ENCODE data around the gene BAIAP2L2. TPM values are rescaled to one million over a fixed set of nuclear protein-coding genes. Genes with fewer than 3 reads are reported as not detected.
"Not testable (repeated sequence)": the region's sequence is repeated elsewhere in the genome, so short reads cannot be mapped to it uniquely, and the experiment has no call there.

The BAIAP2L2 gene
- total RNA-seq, 2 donors from 2014 or later, result 59.1 to 76.6 TPM

DNA sequence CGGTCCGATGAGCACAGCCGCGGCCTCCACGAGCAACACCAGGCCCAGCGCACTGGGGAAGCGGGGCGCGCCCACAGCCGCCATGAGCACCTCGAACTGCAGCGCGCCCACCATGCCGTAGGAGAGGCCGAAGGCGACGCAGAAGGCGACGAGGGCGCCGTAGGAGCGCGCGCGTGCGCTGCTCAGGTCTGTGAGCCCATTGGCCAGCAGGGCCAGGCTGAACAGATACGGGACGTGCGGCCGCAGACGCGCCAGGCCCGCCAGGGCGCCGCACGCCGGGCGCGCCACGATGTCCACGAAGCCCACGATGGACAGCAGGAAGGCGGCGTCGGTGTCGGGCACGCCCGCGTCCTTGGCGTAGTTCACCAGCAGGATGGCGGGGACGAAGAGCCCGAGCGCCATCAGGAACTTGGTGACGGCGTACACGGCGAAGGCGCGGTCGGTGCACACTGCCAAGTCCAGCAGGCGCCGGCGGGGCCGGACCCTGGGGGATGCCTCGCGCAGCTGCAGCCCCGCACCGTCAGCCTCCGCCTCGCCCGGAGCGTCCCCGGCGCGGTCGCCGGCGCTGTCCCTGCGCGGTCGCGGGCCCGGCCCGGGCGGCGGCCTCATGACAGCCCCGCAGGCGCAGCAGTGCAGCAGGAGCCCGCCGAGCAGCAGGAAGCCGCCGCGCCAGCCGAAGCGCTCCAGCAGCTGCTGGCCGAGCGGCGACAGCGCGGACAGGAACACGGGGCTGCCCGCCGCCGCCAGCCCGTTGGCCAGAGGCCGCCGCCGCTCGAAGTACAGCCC lies 29.4 kb downstream of the BAIAP2L2 start:
- Histone ChIP-seq H3K4me1 (peaks cover 6% of the 10 kb centered on the region), H3K9ac (ENCODE audit: low read depth in 2 of 2, low read length in 2 of 2) (peak overlapping the region in 1 of 2 donors; percentile 56), H3K27me3 (peaks cover 21% of the 10 kb centered on the region), H3K36me3 (no peaks in the 10 kb centered on the region), H3K9me3 (no peaks in the 10 kb centered on the region), H3K27ac (no peak overlapping the region), H3K4me3 (peak overlapping the region; percentile 26)
- peak; percentile 41 for DNase-seq
- intact Hi-C loops (cut with DNase I), result no loop called here
- TF ChIP-seq, protein P1, sequence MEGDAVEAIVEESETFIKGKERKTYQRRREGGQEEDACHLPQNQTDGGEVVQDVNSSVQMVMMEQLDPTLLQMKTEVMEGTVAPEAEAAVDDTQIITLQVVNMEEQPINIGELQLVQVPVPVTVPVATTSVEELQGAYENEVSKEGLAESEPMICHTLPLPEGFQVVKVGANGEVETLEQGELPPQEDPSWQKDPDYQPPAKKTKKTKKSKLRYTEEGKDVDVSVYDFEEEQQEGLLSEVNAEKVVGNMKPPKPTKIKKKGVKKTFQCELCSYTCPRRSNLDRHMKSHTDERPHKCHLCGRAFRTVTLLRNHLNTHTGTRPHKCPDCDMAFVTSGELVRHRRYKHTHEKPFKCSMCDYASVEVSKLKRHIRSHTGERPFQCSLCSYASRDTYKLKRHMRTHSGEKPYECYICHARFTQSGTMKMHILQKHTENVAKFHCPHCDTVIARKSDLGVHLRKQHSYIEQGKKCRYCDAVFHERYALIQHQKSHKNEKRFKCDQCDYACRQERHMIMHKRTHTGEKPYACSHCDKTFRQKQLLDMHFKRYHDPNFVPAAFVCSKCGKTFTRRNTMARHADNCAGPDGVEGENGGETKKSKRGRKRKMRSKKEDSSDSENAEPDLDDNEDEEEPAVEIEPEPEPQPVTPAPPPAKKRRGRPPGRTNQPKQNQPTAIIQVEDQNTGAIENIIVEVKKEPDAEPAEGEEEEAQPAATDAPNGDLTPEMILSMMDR (IDR thresholded peaks at IDR 0.05), result no peak

DNA sequence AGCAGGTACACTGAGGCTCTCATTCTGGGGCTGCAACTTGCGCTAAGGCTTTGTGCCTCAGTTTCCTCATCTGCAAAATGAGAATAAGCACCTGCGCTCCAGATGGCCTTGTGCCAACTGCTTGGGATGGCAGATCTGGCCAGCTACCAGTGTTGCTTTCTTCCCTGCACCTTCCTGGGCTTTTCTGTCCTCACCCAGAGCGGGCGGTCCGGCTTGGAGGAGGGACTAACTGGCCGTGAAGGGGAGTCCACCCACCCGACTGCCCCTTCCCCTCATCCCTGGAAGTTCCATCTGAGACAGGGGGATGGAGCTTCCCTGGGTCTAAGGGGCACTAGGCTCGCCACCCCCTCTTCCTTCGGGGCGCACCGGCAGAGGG lies 30.0 kb downstream of the BAIAP2L2 start:
- H3K9ac ChIP-seq (ENCODE audit: low read depth in 2 of 2, low read length in 2 of 2), result no peak overlapping the region
- no peaks in the 10 kb centered on the region for H3K36me3 ChIP-seq
- H3K9me3 ChIP-seq, result no peaks in the 10 kb centered on the region
- H3K27me3 ChIP-seq, result peaks cover 21% of the 10 kb centered on the region
- H3K4me1 ChIP-seq, result peaks cover 6% of the 10 kb centered on the region
- no peak overlapping the region for H3K4me3 ChIP-seq
- no peak for DNase-seq
- TF ChIP-seq, protein P1 (IDR thresholded peaks at IDR 0.05), result no peak
- H3K27ac ChIP-seq, result no peak overlapping the region
- intact Hi-C loops (cut with DNase I), result no loop called here

DNA sequence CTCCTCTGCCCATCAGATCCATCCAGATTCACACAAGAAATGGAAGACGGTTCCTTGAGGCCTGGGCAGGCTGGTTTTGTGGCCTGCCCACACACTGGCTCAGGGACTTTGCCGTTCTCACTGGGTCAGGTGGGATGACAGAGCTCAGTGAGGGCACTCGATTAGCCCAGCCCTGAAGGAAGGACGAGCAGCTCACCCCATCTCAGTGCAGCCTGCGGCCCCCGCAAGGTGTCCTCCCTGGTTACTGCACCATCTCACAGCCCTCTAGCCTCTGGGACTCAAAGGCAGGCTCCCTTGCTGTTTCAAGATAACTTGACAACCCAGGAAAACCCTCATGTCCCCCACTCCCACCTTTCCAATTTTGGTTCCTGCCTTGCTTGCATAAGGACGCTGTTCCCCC lies 30.7 kb downstream of the BAIAP2L2 start:
- TF ChIP-seq, protein P1 (IDR thresholded peaks at IDR 0.05), result no peak

DNA sequence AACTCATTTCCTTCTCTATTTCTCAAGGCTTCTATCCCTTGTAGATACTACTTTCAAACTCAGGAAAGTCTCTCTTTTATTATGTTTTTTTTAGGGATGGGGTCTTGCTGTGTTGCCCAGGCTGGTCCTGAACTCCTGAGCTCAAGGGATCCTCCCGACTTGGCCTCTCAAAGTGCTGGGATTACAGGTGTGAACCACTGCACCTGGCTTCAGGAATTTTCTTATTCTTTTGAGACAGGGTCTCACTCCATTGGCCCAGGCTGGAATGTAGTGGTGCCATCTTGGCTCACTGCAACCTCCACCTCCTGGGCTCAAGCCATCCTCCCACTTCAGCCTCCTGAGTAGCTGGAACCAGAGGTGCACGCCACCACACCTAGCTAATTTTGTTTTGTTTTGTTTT lies 31.3 kb downstream of the BAIAP2L2 start:
- H3K36me3 ChIP-seq; H3K9ac ChIP-seq (ENCODE audit: low read depth in 2 of 2, low read length in 2 of 2); DNase-seq; intact Hi-C loops (cut with DNase I); H3K9me3 ChIP-seq; H3K27ac ChIP-seq; H3K4me1 ChIP-seq; H3K4me3 ChIP-seq: not testable (repeated sequence)
- peaks cover 21% of the 10 kb centered on the region for H3K27me3 ChIP-seq

More for the DNA sequence above, 30.7 kb downstream of the BAIAP2L2 start:
- Histone ChIP-seq H3K36me3 (no peaks in the 10 kb centered on the region), H3K4me3 (no peak overlapping the region), H3K9me3 (no peaks in the 10 kb centered on the region), H3K27ac (no peak overlapping the region), H3K9ac (ENCODE audit: low read depth in 2 of 2, low read length in 2 of 2) (no peak overlapping the region), H3K27me3 (peaks cover 21% of the 10 kb centered on the region), H3K4me1 (peaks cover 6% of the 10 kb centered on the region)
- DNase-seq, result no peak
- intact Hi-C loops (cut with DNase I), result no loop called here

DNA sequence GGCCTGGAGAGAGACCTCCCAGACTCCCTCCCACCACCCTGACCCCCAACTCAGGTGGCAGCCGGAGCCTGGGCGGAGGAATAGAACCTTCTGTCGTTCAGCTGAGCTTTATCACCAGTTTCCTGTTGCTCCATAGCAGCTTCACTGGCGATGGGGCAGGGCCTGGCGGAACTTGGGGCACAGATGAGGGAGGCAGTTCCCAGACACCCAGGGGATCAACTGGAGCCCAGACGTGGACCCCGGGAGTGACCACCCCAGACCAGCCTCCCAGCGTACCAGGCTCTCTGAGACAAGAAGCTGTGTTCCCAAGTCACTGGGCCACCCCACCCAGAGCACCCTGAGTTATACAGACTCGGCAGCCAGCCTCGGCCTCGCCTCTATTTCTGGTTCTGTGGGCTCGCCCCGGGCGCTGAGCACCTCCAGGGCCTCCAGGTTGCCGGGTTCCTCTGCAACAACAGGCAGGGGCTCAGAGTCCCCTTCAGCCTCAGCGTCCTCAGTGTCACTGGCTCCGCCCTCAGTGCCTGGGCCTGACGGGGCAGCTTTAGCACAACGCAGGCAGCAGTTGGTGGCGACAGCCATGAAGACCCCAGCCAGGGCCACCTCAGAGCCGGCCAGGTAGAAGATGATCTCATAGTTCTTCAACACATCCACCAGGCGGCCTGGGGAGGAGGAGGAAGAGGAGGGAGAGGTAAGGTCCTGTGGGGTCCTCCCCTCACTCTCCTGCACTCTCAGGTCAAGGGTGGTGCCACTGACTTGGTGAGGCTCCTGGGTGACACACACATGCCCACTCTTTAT lies 32.2 kb downstream of the BAIAP2L2 start:
- H3K4me1 ChIP-seq, result peaks cover 6% of the 10 kb centered on the region
- DNase-seq, result no peak
- no peaks in the 10 kb centered on the region for H3K9me3 ChIP-seq
- intact Hi-C loops (cut with DNase I), result no loop called here
- TF ChIP-seq, protein P1 (IDR thresholded peaks at IDR 0.05), result no peak
- no peak overlapping the region for H3K9ac ChIP-seq (ENCODE audit: low read depth in 2 of 2, low read length in 2 of 2)
- no peak overlapping the region for H3K27ac ChIP-seq
- H3K27me3 ChIP-seq, result peaks cover 21% of the 10 kb centered on the region
- no peaks in the 10 kb centered on the region for H3K36me3 ChIP-seq
- no peak overlapping the region for H3K4me3 ChIP-seq

DNA sequence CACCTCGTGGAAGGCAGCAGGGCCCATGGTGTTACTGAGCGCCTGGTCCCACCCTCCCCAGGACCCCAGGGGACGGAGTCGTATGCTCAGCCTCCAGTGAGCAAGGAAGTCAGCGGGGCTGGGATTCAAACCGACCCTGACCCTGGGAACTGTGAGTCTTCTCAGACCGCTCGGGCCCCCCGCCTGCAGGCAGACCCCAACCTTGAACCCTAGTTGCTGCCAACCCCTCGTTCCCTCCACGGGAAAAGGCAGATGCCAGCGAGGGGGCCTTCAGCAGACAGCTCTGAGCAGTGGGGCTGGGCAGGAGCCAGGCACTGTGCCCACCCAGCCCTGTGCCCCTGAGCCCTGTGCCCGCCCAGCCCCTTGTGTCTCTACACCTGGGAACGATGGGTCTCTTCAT lies 32.9 kb downstream of the BAIAP2L2 start:
- no peaks in the 10 kb centered on the region for H3K9me3 ChIP-seq

More for the DNA sequence above, 32.9 kb downstream of the BAIAP2L2 start:
- Histone ChIP-seq H3K9ac (ENCODE audit: low read depth in 2 of 2, low read length in 2 of 2) (no peak overlapping the region), H3K4me1 (peaks cover 6% of the 10 kb centered on the region), H3K27me3 (peaks cover 18% of the 10 kb centered on the region), H3K4me3 (no peak overlapping the region), H3K36me3 (no peaks in the 10 kb centered on the region), H3K27ac (no peak overlapping the region)
- no peak for DNase-seq
- intact Hi-C loops (cut with DNase I), result no loop called here
- TF ChIP-seq, protein P1 (IDR thresholded peaks at IDR 0.05), result no peak

Data from colonic mucosa (tissue), 4 donors.